VCaP (cell line): ENCODE data around the gene KCND2.

ENCODE experiments used
- H3K27ac ChIP-seq: fragments of 450-650 bp; 2 replicates; pipeline ENCODE4 v1.5.1; 2017
- CTCF ChIP-seq: fragments of 450-650 bp; conservative IDR thresholded peaks from 2 replicates; pipeline ENCODE4 v1.5.1; 2017; ENCODE audit warnings: mild to moderate bottlenecking, moderate library complexity

KCND2 gene

GRCh38 chr7:120521761-120522737 is 249.1 kb downstream of the KCND2 start:
- H3K27ac ChIP-seq: no peak overlapping the region
- TF ChIP-seq CTCF: no peak

GRCh38 chr7:120523985-120524384 is 251.0 kb downstream of the KCND2 start:
- H3K27ac ChIP-seq: no peak overlapping the region
- no peak for TF ChIP-seq CTCF

- no peak overlapping the region for H3K27ac ChIP-seq
- no peak for TF ChIP-seq CTCF
These were observed 254.0 kb downstream of the KCND2 start for GRCh38 chr7:120526902-120527509.

GRCh38 chr7:120529736-120530135 is 256.8 kb downstream of the KCND2 start:
- TF ChIP-seq CTCF: no peak
- H3K27ac ChIP-seq: no peak overlapping the region

GRCh38 chr7:120538335-120538734 is 265.4 kb downstream of the KCND2 start:
- TF ChIP-seq CTCF: no peak

GRCh38 chr7:120539321-120539720 is 266.3 kb downstream of the KCND2 start:
- H3K27ac ChIP-seq: no peak overlapping the region
- no peak for TF ChIP-seq CTCF

More at GRCh38 chr7:120538335-120538734, 265.4 kb downstream of the KCND2 start:
- H3K27ac ChIP-seq: no peak overlapping the region

- no peak for TF ChIP-seq CTCF
These were observed 274.6 kb downstream of the KCND2 start for GRCh38 chr7:120547605-120548004.

More at GRCh38 chr7:120547605-120548004, 274.6 kb downstream of the KCND2 start:
- no peak overlapping the region for H3K27ac ChIP-seq
